Measurements from ENCODE around the gene PSME1. TPM values are rescaled to one million over a fixed set of nuclear protein-coding genes. Genes with fewer than 3 reads are reported as not detected.

The PSME1 gene
- total RNA-seq, 4 donors from 2014 or later = 100 to 256 (median 116) TPM

- TF ChIP-seq, protein P1, sequence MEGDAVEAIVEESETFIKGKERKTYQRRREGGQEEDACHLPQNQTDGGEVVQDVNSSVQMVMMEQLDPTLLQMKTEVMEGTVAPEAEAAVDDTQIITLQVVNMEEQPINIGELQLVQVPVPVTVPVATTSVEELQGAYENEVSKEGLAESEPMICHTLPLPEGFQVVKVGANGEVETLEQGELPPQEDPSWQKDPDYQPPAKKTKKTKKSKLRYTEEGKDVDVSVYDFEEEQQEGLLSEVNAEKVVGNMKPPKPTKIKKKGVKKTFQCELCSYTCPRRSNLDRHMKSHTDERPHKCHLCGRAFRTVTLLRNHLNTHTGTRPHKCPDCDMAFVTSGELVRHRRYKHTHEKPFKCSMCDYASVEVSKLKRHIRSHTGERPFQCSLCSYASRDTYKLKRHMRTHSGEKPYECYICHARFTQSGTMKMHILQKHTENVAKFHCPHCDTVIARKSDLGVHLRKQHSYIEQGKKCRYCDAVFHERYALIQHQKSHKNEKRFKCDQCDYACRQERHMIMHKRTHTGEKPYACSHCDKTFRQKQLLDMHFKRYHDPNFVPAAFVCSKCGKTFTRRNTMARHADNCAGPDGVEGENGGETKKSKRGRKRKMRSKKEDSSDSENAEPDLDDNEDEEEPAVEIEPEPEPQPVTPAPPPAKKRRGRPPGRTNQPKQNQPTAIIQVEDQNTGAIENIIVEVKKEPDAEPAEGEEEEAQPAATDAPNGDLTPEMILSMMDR (IDR thresholded peaks at IDR 0.05) = no peak
- TF ChIP-seq POLR2A (IDR thresholded peaks at IDR 0.05) = no peak
- intact Hi-C loops (cut with DNase I) = no loop called here
- DNase-seq = no peak
- H3K36me3 ChIP-seq = peaks cover 11 to 57% (median 35%) of the 10 kb centered on the region in 3 donors
- no peaks in the 10 kb centered on the region for H3K9me3 ChIP-seq
- 86 to 90% methylated on average over 2 to 4 of the region's 6 CpGs for WGBS, 2 donors
- H3K4me1 ChIP-seq = peaks cover 12 to 28% (median 17%) of the 10 kb centered on the region in 3 donors
- no peak overlapping the region for H3K27ac ChIP-seq
- no peak overlapping the region for H3K4me3 ChIP-seq
- no peaks in the 10 kb centered on the region for H3K27me3 ChIP-seq
Observed at GRCh38 chr14:24117179-24117578, 18.8 kb upstream of the PSME1 start.

DNA sequence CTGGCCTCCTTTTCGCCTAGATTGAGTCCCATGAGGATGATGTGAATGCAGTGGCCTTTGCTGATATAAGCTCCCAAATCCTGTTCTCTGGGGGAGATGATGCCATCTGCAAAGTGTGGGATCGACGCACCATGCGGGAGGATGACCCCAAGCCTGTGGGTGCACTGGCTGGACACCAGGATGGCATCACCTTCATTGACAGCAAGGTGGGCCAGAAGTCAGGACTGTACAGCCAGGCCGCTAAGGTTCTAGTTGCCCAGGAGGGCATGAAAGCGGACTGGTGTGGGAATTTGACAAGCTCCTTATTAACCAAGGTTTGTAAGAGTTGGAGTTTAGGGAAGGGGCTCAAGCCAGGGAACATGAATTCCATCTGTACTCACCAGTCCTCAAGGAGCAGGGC, 16.3 kb upstream of the PSME1 start:
- Histone ChIP-seq H3K4me3 (no peak overlapping the region), H3K9me3 (no peaks in the 10 kb centered on the region), H3K4me1 (peaks cover 10 to 22% (median 12%) of the 10 kb centered on the region in 3 donors), H3K27me3 (no peaks in the 10 kb centered on the region), H3K36me3 (peaks cover 22 to 82% (median 50%) of the 10 kb centered on the region in 3 donors), H3K27ac (no peak overlapping the region)
- no peak for DNase-seq
- WGBS, 2 donors = 89 to 94% methylated on average over 2 of the region's 6 CpGs
- TF ChIP-seq POLR2A (IDR thresholded peaks at IDR 0.05) = no peak
- TF ChIP-seq, protein P1 (IDR thresholded peaks at IDR 0.05) = no peak
- intact Hi-C loops (cut with DNase I) = no loop called here

DNA sequence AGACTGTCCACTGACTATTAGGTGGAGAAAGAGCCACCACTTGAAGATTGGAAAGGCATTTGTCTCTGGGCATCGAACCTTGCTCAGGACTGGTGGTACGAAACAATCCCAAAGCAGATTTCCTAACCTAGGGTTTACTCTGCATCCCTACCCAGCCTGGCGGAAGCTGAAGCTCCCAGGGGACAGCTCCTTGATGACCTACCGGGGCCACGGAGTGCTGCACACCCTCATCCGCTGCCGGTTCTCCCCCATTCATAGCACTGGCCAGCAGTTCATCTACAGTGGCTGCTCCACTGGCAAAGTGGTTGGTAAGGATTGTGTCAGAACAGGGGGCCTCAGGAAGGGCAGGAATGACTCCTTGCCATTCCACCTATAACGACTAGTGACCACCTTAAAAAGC, 14.8 kb upstream of the PSME1 start:
- 81 to 100% methylated on average over 3 to 7 of the region's 8 CpGs for WGBS, 2 donors
- DNase-seq = no peak
- no peak overlapping the region for H3K27ac ChIP-seq
- no peaks in the 10 kb centered on the region for H3K27me3 ChIP-seq
- TF ChIP-seq POLR2A (IDR thresholded peaks at IDR 0.05) = no peak
- TF ChIP-seq, protein P1 (IDR thresholded peaks at IDR 0.05) = no peak
- intact Hi-C loops (cut with DNase I) = no loop called here
- H3K36me3 ChIP-seq = peaks cover 22 to 88% (median 50%) of the 10 kb centered on the region in 3 donors
- H3K9me3 ChIP-seq = no peaks in the 10 kb centered on the region
- H3K4me3 ChIP-seq = no peak overlapping the region
- H3K4me1 ChIP-seq = peaks cover 2 to 13% (median 3%) of the 10 kb centered on the region in 3 donors

DNA sequence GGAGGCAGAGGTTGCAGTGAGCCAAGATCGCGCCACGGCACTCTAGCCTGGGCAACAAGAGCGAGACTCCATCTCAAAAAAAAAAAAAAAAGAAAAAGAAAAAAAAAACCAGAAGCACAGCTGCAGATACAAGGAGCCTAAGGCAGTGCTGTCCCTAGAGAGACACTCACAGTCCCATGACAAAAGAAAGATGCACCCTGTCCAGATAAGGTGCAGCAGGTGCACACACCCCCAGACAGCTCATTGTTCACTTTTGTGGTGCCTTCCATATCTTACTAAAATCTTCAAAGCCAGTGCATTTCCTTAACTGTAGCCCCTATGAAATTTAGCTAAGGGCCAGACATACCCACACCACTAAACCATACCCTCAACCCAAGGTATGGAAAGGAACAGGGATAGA, 13.6 kb upstream of the PSME1 start:
- intact Hi-C loops (cut with DNase I) = no loop called here
- no peak for DNase-seq
- H3K4me1 ChIP-seq = peaks cover 0 to under 1% (median 0%) of the 10 kb centered on the region in 3 donors
- no peaks in the 10 kb centered on the region for H3K27me3 ChIP-seq
- no peak overlapping the region for H3K27ac ChIP-seq
- no peaks in the 10 kb centered on the region for H3K9me3 ChIP-seq
- peaks cover 22 to 78% (median 50%) of the 10 kb centered on the region in 3 donors for H3K36me3 ChIP-seq
- TF ChIP-seq, protein P1 (IDR thresholded peaks at IDR 0.05) = no peak
- TF ChIP-seq POLR2A (IDR thresholded peaks at IDR 0.05) = no peak
- H3K4me3 ChIP-seq = no peak overlapping the region
- 100% methylated on average over 3 to 4 of the region's 4 CpGs for WGBS, 2 donors

DNA sequence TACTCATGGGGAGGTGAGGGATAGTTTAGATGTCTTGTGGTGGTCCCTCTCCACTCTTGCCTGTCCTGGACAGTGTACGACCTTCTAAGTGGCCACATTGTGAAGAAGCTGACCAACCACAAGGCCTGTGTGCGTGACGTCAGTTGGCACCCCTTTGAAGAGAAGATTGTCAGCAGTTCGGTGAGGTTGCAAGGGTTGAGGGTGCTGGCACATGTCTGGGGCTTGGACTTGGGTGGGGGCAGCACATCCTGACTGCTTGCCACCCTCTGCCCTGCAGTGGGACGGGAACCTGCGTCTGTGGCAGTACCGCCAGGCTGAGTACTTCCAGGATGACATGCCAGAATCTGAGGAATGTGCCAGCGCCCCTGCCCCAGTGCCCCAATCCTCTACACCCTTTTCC, 13.1 kb upstream of the PSME1 start:
- intact Hi-C loops (cut with DNase I) = no loop called here
- Histone ChIP-seq H3K27me3 (no peaks in the 10 kb centered on the region), H3K27ac (no peak overlapping the region), H3K36me3 (peaks cover 22 to 73% (median 50%) of the 10 kb centered on the region in 3 donors), H3K4me3 (no peak overlapping the region), H3K9me3 (no peaks in the 10 kb centered on the region), H3K4me1 (no peaks in the 10 kb centered on the region)
- WGBS, 2 donors = 97 to 100% methylated on average over 3 to 4 of the region's 8 CpGs
- no peak for TF ChIP-seq POLR2A (IDR thresholded peaks at IDR 0.05)
- TF ChIP-seq, protein P1 (IDR thresholded peaks at IDR 0.05) = no peak
- no peak for DNase-seq
